Measurements from ENCODE around the gene MLLT3.

Gene MLLT3

GRCh38 chr9:20343325-20343724 lies 279.0 kb downstream of the MLLT3 start:
- H3K4me2 ChIP-seq (ENCODE audit: low read length), result no peak overlapping the region
- H3K36me3 ChIP-seq (ENCODE audit: insufficient read depth, low read length), result peaks cover 4% of the 10 kb centered on the region
- H3K4me1 ChIP-seq (ENCODE audit: control insufficient read depth, insufficient read depth, low read length), result no peaks in the 10 kb centered on the region
- H3K9ac ChIP-seq (ENCODE audit: low read depth, low read length), result no peak overlapping the region
- no peaks in the 10 kb centered on the region for H3K9me3 ChIP-seq (replicated peaks; ENCODE audit: low read length)
- H3K4me3 ChIP-seq (ENCODE audit: low read length), result no peak overlapping the region
- H3K27me3 ChIP-seq (ENCODE audit: control insufficient read depth, insufficient read depth, low read length), result no peaks in the 10 kb centered on the region

- Histone ChIP-seq H3K27me3 (ENCODE audit: control insufficient read depth, insufficient read depth, low read length) (no peaks in the 10 kb centered on the region), H3K36me3 (ENCODE audit: insufficient read depth, low read length) (peaks cover under 1% of the 10 kb centered on the region), H3K4me3 (ENCODE audit: low read length) (no peak overlapping the region), H3K9ac (ENCODE audit: low read depth, low read length) (no peak overlapping the region), H3K4me1 (ENCODE audit: control insufficient read depth, insufficient read depth, low read length) (no peaks in the 10 kb centered on the region), H3K9me3 (replicated peaks; ENCODE audit: low read length) (no peaks in the 10 kb centered on the region), H3K4me2 (ENCODE audit: low read length) (no peak overlapping the region)
Measured at GRCh38 chr9:20340511-20340861, 281.8 kb downstream of the MLLT3 start.

DNA sequence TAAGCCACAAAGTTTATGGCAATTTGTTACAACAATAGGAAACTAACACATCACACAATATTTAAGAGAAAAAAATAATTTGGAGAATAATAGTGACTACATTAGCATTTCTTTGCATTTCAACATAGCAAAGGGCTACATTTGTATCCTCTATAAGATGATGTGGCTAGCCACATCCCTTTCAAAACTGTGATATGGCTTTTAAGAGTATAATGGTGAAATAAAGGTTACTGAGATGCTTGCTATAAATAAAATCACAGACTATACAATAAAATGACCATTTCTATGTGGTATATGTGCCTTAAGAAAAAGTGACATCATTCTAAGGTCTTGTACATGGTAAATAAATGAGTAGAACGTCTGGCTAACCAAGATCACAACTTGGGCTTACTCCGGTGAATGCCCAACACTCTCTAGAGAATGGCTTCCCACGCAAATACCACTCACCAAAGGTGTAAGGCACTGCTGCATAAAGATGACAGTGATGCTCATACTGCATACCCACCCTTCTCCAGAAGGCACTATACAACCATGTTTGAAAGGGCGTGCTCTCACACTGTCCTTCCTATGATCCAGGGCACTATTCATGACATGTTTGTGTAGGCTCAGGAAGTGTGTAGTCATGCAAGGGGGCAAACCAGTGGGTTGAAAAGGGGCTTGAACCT lies 286.5 kb downstream of the MLLT3 start:
- no peaks in the 10 kb centered on the region for H3K27me3 ChIP-seq (ENCODE audit: control insufficient read depth, insufficient read depth, low read length)
- no peaks in the 10 kb centered on the region for H3K9me3 ChIP-seq (replicated peaks; ENCODE audit: low read length)
- H3K4me2 ChIP-seq (ENCODE audit: low read length), result no peak overlapping the region
- H3K9ac ChIP-seq (ENCODE audit: low read depth, low read length), result no peak overlapping the region
- H3K4me3 ChIP-seq (ENCODE audit: low read length), result no peak overlapping the region
- no peaks in the 10 kb centered on the region for H3K4me1 ChIP-seq (ENCODE audit: control insufficient read depth, insufficient read depth, low read length)
- no peaks in the 10 kb centered on the region for H3K36me3 ChIP-seq (ENCODE audit: insufficient read depth, low read length)

DNA sequence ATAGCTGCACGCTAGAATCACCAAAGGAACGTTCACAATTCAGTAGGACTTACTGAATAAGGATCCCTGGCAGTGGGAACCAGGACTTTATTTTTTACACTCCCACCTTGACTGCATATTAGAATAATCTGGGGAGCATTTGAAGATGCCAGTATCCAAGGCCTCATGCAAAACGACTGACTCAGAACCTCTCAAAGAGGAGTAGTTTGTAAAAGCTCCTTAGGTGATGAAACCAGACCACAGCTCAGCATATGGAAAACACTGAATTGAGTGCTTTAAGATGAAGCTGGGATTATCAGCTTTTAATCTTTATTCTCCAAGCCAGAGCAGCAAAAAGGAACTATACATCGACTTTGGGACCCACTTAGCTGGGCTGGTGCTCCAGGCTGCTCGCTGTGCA lies 288.3 kb downstream of the MLLT3 start:
- no peaks in the 10 kb centered on the region for H3K36me3 ChIP-seq (ENCODE audit: insufficient read depth, low read length)
- H3K4me3 ChIP-seq (ENCODE audit: low read length), result no peak overlapping the region
- H3K4me2 ChIP-seq (ENCODE audit: low read length), result no peak overlapping the region
- no peaks in the 10 kb centered on the region for H3K9me3 ChIP-seq (replicated peaks; ENCODE audit: low read length)
- H3K9ac ChIP-seq (ENCODE audit: low read depth, low read length), result no peak overlapping the region
- H3K27me3 ChIP-seq (ENCODE audit: control insufficient read depth, insufficient read depth, low read length), result no peaks in the 10 kb centered on the region
- no peaks in the 10 kb centered on the region for H3K4me1 ChIP-seq (ENCODE audit: control insufficient read depth, insufficient read depth, low read length)

- Histone ChIP-seq H3K36me3 (ENCODE audit: insufficient read depth, low read length) (no peaks in the 10 kb centered on the region), H3K27me3 (ENCODE audit: control insufficient read depth, insufficient read depth, low read length) (no peaks in the 10 kb centered on the region), H3K9ac (ENCODE audit: low read depth, low read length) (no peak overlapping the region), H3K4me1 (ENCODE audit: control insufficient read depth, insufficient read depth, low read length) (no peaks in the 10 kb centered on the region), H3K9me3 (replicated peaks; ENCODE audit: low read length) (no peaks in the 10 kb centered on the region), H3K4me3 (ENCODE audit: low read length) (no peak overlapping the region), H3K4me2 (ENCODE audit: low read length) (no peak overlapping the region)
Measured at GRCh38 chr9:20331095-20331685, 291.1 kb downstream of the MLLT3 start.

DNA sequence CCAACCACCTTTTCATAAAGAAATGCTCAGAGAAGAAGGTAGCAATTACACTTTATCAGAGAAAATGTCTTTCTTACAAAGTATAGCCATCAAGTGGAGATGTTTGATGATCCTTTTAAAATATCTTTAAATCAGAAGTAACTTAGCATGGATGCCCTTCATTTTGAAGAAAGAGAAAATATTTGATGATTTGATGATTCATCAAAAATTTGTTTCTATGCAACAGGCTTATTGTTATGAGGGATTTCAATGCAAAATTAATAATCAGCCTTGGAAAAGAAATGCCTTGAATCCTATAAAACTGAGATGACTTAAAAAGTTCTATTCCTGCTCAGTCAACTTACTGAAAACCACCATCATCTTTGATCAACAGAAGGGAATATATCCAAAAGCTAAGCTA lies 291.6 kb downstream of the MLLT3 start:
- no peak overlapping the region for H3K4me2 ChIP-seq (ENCODE audit: low read length)
- H3K4me1 ChIP-seq (ENCODE audit: control insufficient read depth, insufficient read depth, low read length), result no peaks in the 10 kb centered on the region
- H3K4me3 ChIP-seq (ENCODE audit: low read length), result no peak overlapping the region
- H3K9me3 ChIP-seq (replicated peaks; ENCODE audit: low read length), result no peaks in the 10 kb centered on the region
- H3K27me3 ChIP-seq (ENCODE audit: control insufficient read depth, insufficient read depth, low read length), result no peaks in the 10 kb centered on the region
- no peak overlapping the region for H3K9ac ChIP-seq (ENCODE audit: low read depth, low read length)
- H3K36me3 ChIP-seq (ENCODE audit: insufficient read depth, low read length), result no peaks in the 10 kb centered on the region

DNA sequence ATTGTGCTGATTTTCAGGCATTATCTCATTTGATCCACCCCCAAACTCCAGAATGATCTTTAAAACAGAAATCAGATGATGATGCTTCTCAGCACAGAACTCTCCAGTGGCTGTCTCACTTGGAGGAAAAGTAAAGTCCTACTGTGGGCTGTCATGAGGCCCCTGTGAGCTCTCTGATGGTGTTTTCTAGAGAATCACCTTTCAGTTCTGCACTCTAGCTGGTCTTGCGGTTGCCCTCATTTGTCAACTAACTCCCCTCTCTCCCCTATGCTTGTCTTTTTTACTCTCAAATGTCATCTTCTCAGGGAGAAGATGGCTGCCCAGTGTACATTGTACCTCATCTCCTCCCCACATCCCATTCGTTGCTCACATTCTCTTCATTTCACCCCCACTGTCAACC lies 295.8 kb downstream of the MLLT3 start:
- H3K4me3 ChIP-seq (ENCODE audit: low read length), result no peak overlapping the region
- no peaks in the 10 kb centered on the region for H3K36me3 ChIP-seq (ENCODE audit: insufficient read depth, low read length)
- H3K4me2 ChIP-seq (ENCODE audit: low read length), result no peak overlapping the region
- no peaks in the 10 kb centered on the region for H3K4me1 ChIP-seq (ENCODE audit: control insufficient read depth, insufficient read depth, low read length)
- H3K9ac ChIP-seq (ENCODE audit: low read depth, low read length), result no peak overlapping the region
- H3K9me3 ChIP-seq (replicated peaks; ENCODE audit: low read length), result no peaks in the 10 kb centered on the region
- H3K27me3 ChIP-seq (ENCODE audit: control insufficient read depth, insufficient read depth, low read length), result no peaks in the 10 kb centered on the region

GRCh38 chr9:20325008-20325407 lies 297.3 kb downstream of the MLLT3 start:
- no peaks in the 10 kb centered on the region for H3K27me3 ChIP-seq (ENCODE audit: control insufficient read depth, insufficient read depth, low read length)
- H3K4me1 ChIP-seq (ENCODE audit: control insufficient read depth, insufficient read depth, low read length), result peaks cover 4% of the 10 kb centered on the region

GRCh38 chr9:20322212-20322611 lies 300.1 kb downstream of the MLLT3 start:
- Histone ChIP-seq H3K9me3 (replicated peaks; ENCODE audit: low read length) (no peaks in the 10 kb centered on the region), H3K4me2 (ENCODE audit: low read length) (no peak overlapping the region), H3K9ac (ENCODE audit: low read depth, low read length) (no peak overlapping the region), H3K4me3 (ENCODE audit: low read length) (no peak overlapping the region), H3K27me3 (ENCODE audit: control insufficient read depth, insufficient read depth, low read length) (no peaks in the 10 kb centered on the region), H3K36me3 (ENCODE audit: insufficient read depth, low read length) (no peaks in the 10 kb centered on the region), H3K4me1 (ENCODE audit: control insufficient read depth, insufficient read depth, low read length) (peaks cover 10% of the 10 kb centered on the region)

More at GRCh38 chr9:20325008-20325407, 297.3 kb downstream of the MLLT3 start:
- no peak overlapping the region for H3K9ac ChIP-seq (ENCODE audit: low read depth, low read length)
- no peak overlapping the region for H3K4me3 ChIP-seq (ENCODE audit: low read length)
- H3K4me2 ChIP-seq (ENCODE audit: low read length), result no peak overlapping the region
- no peaks in the 10 kb centered on the region for H3K9me3 ChIP-seq (replicated peaks; ENCODE audit: low read length)
- no peaks in the 10 kb centered on the region for H3K36me3 ChIP-seq (ENCODE audit: insufficient read depth, low read length)

GRCh38 chr9:20321423-20322082 lies 300.7 kb downstream of the MLLT3 start:
- H3K27me3 ChIP-seq (ENCODE audit: control insufficient read depth, insufficient read depth, low read length), result no peaks in the 10 kb centered on the region
- no peaks in the 10 kb centered on the region for H3K9me3 ChIP-seq (replicated peaks; ENCODE audit: low read length)
- H3K4me1 ChIP-seq (ENCODE audit: control insufficient read depth, insufficient read depth, low read length), result peaks cover 10% of the 10 kb centered on the region
- no peak overlapping the region for H3K9ac ChIP-seq (ENCODE audit: low read depth, low read length)
- no peak overlapping the region for H3K4me3 ChIP-seq (ENCODE audit: low read length)
- no peaks in the 10 kb centered on the region for H3K36me3 ChIP-seq (ENCODE audit: insufficient read depth, low read length)
- no peak overlapping the region for H3K4me2 ChIP-seq (ENCODE audit: low read length)

DNA sequence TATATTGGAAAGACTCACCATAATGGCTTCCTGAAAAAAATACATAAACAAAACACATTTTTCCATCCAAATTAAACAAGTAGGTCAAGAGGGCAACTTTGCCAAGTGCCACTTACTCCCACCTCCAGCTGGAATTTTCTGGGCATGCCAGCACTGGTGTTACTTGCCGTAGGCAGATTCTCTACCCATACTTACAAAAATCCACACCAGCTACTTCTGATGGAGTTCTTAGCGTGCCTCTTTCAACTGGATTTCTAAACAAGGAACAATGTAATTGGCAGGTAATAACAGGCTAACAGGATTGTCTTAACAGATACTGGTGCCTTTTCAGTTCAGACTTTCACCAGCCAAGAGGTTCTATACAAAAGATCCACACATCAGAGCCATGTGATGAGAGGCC lies 301.4 kb downstream of the MLLT3 start:
- Histone ChIP-seq H3K27me3 (ENCODE audit: control insufficient read depth, insufficient read depth, low read length) (no peaks in the 10 kb centered on the region), H3K9ac (ENCODE audit: low read depth, low read length) (no peak overlapping the region), H3K9me3 (replicated peaks; ENCODE audit: low read length) (no peaks in the 10 kb centered on the region), H3K36me3 (ENCODE audit: insufficient read depth, low read length) (no peaks in the 10 kb centered on the region), H3K4me1 (ENCODE audit: control insufficient read depth, insufficient read depth, low read length) (peaks cover 14% of the 10 kb centered on the region), H3K4me2 (ENCODE audit: low read length) (no peak overlapping the region), H3K4me3 (ENCODE audit: low read length) (no peak overlapping the region)

Measured in skeletal muscle satellite cell (primary cell).